Testis (tissue), 3 donors: ENCODE data around the gene RNASE13. TPM values are rescaled to one million over a fixed set of nuclear protein-coding genes. Genes with fewer than 3 reads are reported as not detected.

Source experiments
- DNase-seq: peaks from one replicate; pipeline ENCODE4 v3.0.0-alpha.2; 2019
- H3K27ac ChIP-seq, 2 donors: fragments of 200-600 bp; sonication (generic); one replicate each; pipeline ENCODE4 v1.5.1; 2019
- H3K27me3 ChIP-seq: fragments of 200-600 bp; sonication (generic); one replicate; pipeline ENCODE4 v1.5.1; 2019
- H3K36me3 ChIP-seq: fragments of 200-600 bp; sonication (generic); one replicate; pipeline ENCODE4 v1.5.1; 2017; ENCODE audit warnings: low read depth; ENCODE audit errors: missing control alignments
- H3K4me1 ChIP-seq: fragments of 200-600 bp; sonication (generic); one replicate; pipeline ENCODE4 v1.5.1; 2019
- H3K4me3 ChIP-seq, 2 donors: fragments of 200-600 bp; sonication (generic); one replicate each; pipeline ENCODE4 v1.5.1; 2017 to 2019
- H3K9me3 ChIP-seq: fragments of 200-600 bp; sonication (generic); one replicate; pipeline ENCODE4 v1.5.1; 2017
- POLR2A ChIP-seq: fragments of 450-650 bp; IDR thresholded peaks from one replicate; pipeline ENCODE4 v1.6.1; 2017; ENCODE audit warnings: antibody characterized with exemption, mild to moderate bottlenecking, moderate library complexity
- WGBS, 2 donors: methylation state at CpG; one replicate each; pipeline ENCODE4 v1.1.5; 2018; 5-methylcytosine and 5-hydroxymethylcytosine counted together
- intact Hi-C: fragments of 100-400 bp; cut with DNase I; formaldehyde crosslinking; loops from one replicate; pipeline ENCODE4 v1.15.1; 2023; ENCODE audit warnings: low total_unique reads
- polyA plus RNA-seq: library from polyadenylated mRNA; stranded (reverse); fragments of 350-450 nt; fragmentation: Illumina TruSeq; extraction: RNeasy Lipid Tissue Mini Kit (QIAGEN cat#74804); gene quantifications from one replicate; pipeline ENCODE4 v1.2.3, GENCODE V29; 2014; ENCODE audit warnings: low read depth, low replicate concordance; ENCODE audit not compliant: insufficient read depth
- total RNA-seq, 2 donors: library from RNA; depleted of rRNA; stranded (reverse); fragments of >200 nt; gene quantifications; one replicate each; pipeline ENCODE4 v1.2.3, GENCODE V29; 2016
- TF ChIP-seq, protein P1 (sequence below), 3 experiments: fragments of 450-650 bp in 2 of 3; fragments of 200-600 bp in 1 of 3; sonication (generic) in 1 of 3; IDR thresholded peaks; one replicate each; pipeline ENCODE4 v1.5.1; 2016 to 2019; ENCODE audit warnings: antibody characterized with exemption in 3 of 3, mild to moderate bottlenecking in 2 of 3, moderate library complexity in 1 of 3

Gene RNASE13
- total and polyA plus RNA-seq, 3 donors from 2014 or later = not detected

DNA sequence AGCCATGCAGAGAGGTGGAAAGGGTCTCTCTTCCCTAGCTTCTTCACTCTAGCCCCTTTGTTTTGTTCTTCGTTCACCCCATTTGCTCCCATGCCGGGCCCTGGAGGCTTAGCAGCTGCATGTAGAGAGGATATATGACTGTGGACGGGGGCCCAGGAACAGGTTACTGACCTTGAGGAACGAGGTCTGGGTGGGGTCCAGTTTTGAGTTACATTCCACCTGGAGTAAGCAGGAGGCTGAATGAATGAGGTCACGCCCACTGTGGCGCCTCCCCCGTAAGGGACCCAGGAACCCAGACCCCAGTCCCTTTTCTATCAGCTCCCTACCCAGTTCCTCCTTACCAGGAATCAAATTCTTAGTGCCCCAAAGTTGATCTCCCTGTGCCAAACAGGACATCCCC is 16.3 kb downstream of the RNASE13 start:
- Histone ChIP-seq H3K36me3 (no peaks in the 10 kb centered on the region), H3K4me1 (peaks cover 17% of the 10 kb centered on the region), H3K4me3 (no peak overlapping the region), H3K27ac (no peak overlapping the region), H3K9me3 (no peaks in the 10 kb centered on the region), H3K27me3 (no peaks in the 10 kb centered on the region)
- intact Hi-C loops = loop anchor here (10.0 kb wide), 1 partner anchor 77 kb away; the partner anchor contains the start of gene ZNF219
- WGBS, 2 donors = 61 to 68% methylated on average over 7 of the region's 7 CpGs
- TF ChIP-seq, protein P1, sequence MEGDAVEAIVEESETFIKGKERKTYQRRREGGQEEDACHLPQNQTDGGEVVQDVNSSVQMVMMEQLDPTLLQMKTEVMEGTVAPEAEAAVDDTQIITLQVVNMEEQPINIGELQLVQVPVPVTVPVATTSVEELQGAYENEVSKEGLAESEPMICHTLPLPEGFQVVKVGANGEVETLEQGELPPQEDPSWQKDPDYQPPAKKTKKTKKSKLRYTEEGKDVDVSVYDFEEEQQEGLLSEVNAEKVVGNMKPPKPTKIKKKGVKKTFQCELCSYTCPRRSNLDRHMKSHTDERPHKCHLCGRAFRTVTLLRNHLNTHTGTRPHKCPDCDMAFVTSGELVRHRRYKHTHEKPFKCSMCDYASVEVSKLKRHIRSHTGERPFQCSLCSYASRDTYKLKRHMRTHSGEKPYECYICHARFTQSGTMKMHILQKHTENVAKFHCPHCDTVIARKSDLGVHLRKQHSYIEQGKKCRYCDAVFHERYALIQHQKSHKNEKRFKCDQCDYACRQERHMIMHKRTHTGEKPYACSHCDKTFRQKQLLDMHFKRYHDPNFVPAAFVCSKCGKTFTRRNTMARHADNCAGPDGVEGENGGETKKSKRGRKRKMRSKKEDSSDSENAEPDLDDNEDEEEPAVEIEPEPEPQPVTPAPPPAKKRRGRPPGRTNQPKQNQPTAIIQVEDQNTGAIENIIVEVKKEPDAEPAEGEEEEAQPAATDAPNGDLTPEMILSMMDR (IDR thresholded peaks at IDR 0.05) = no peak
- TF ChIP-seq POLR2A = no peak
- no peak for DNase-seq

DNA sequence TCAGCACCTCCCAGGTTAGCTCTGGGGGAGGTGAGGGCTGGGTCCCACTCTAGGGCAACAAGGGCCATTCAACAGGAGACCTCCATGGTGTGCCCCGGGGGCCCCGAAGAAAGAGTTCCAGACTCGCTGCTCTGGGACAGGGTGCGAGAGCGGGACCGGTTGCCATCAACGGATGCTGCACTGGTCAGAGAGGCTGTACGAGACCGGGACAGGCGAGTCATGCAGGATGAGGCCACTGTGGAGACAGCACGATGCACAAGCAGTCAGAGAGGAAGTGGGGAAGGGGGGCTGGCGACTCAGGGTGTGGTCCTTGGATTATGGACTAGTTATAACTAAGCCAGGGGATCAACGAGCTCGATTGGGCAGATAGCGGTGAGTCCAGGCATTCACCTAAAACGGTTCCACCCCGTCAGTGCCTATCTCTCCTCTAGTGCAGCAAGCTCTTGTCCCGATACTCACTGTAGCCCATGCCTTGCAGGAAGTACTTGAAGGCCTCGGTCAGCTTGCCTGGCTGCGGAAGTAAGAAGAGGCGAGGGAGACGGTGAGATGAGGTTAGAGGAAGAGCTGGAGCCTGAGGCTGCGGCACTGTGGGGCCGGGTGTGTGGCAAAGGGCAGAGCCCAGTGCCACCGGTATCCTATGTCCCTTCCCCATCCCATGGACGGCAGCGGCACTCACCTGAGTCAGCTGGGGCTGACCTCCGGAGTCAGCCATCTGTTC is 16.9 kb downstream of the RNASE13 start:
- TF ChIP-seq, protein P1 (IDR thresholded peaks at IDR 0.05) = no peak
- TF ChIP-seq POLR2A = no peak
- intact Hi-C loops = loop anchor here (10.0 kb wide), 1 partner anchor 77 kb away; the partner anchor contains the start of gene ZNF219
- no peak overlapping the region for H3K4me3 ChIP-seq
- no peak for DNase-seq
- peaks cover 11% of the 10 kb centered on the region for H3K4me1 ChIP-seq
- WGBS, 2 donors = 74 to 80% methylated on average over 21 to 28 of the region's 28 CpGs
- no peaks in the 10 kb centered on the region for H3K27me3 ChIP-seq
- no peaks in the 10 kb centered on the region for H3K9me3 ChIP-seq
- H3K36me3 ChIP-seq = no peaks in the 10 kb centered on the region
- no peak overlapping the region for H3K27ac ChIP-seq

DNA sequence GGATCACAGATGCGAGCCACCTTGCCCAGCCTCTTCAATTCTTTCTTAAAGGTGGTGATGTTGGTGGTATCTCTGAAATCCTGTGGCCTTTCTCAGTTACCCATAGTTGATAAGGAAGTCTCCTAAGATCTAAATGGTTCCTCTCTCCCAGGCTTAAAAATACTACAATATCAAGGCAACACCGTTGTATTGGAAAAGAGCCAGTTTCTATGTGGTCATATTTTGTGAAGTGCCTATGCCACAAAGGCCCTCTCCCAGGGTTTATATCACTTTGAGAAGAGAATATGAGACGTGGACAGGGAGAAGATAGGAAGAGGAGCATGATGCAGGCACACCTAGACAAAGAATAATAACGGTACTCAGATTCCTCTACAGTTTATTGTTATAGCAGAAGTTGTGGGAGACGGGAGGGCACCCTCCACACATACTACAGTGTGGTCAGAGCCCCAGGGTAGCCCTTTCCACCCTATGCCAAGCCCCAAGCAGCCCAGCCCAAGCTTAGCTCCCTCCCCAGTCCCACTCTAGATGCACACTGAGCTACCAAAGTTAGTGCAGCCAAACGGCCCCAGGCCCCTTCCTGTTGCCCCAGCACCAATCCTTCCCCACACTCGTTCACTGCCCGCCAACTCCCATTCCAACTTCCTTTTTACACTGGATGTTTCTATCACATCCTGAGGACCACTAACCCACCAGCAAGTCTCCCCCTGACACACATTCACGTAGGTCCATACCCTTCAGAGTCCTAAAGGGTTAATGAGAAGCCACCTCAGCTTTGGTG is 18.0 kb downstream of the RNASE13 start:
- peaks cover 3% of the 10 kb centered on the region for H3K4me1 ChIP-seq
- no peak overlapping the region for H3K4me3 ChIP-seq
- no peaks in the 10 kb centered on the region for H3K27me3 ChIP-seq
- no peak for DNase-seq
- H3K27ac ChIP-seq = no peak overlapping the region
- TF ChIP-seq, protein P1 (IDR thresholded peaks at IDR 0.05) = no peak
- TF ChIP-seq POLR2A = no peak
- no peaks in the 10 kb centered on the region for H3K9me3 ChIP-seq
- intact Hi-C loops = loop anchor here (10.0 kb wide), 1 partner anchor 78 kb away; the partner anchor contains the start of gene ZNF219
- H3K36me3 ChIP-seq = no peaks in the 10 kb centered on the region
- WGBS, 2 donors = 74 to 85% methylated on average over 9 of the region's 9 CpGs

DNA sequence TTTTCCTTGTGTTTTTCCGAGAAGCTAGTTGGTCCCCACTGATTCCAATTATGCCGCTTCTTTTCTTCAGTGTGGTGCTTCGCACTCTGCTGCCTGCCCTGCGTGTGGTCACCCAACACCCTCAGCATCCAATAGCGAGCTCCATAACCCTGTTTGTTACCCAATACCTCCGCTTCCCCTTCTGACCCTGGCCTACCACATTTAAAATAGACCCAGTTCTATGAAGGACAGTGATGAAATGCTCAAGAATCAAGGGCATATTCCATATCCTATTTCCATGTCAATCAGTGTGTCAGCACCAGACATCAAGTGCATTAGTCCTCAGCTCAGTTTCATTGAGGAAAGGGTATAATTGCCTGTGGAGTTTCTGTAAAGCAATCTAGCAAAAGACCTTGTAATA is 19.3 kb downstream of the RNASE13 start:
- no peak overlapping the region for H3K27ac ChIP-seq
- no peaks in the 10 kb centered on the region for H3K36me3 ChIP-seq
- no peak for DNase-seq
- no peaks in the 10 kb centered on the region for H3K27me3 ChIP-seq
- H3K4me3 ChIP-seq = no peak overlapping the region
- intact Hi-C loops = loop anchor here (10.0 kb wide), 1 partner anchor 79 kb away; the partner anchor contains the start of gene ZNF219
- peaks cover 3% of the 10 kb centered on the region for H3K4me1 ChIP-seq
- TF ChIP-seq POLR2A = no peak
- TF ChIP-seq, protein P1 (IDR thresholded peaks at IDR 0.05) = no peak
- no peaks in the 10 kb centered on the region for H3K9me3 ChIP-seq
- WGBS, 2 donors = 67 to 71% methylated on average over 6 of the region's 6 CpGs
